Astrocyte (in vitro differentiated cells and primary cell): ENCODE measurements around the gene INAFM2. TPM values are rescaled to one million over a fixed set of nuclear protein-coding genes. Genes with fewer than 3 reads are reported as not detected.

Experiments
- DNase-seq: peaks from one replicate; pipeline ENCODE4 v3.0.0-alpha.2; 2010; ENCODE audit warnings: low read depth
- FAIRE-seq: peaks from 2 replicates; lab custom pipeline; 2011; peaks lifted over from hg19 to GRCh38; lab: Jason Lieb, UNC
- H2AFZ ChIP-seq: 2 replicates; pipeline ENCODE4 v1.6.0; 2012; ENCODE audit warnings: low read depth, low read length, inconsistent platforms
- H3K27ac ChIP-seq: 2 replicates; pipeline ENCODE4 v1.5.1; 2011; ENCODE audit warnings: low read depth, low read length, inconsistent platforms
- H3K27me3 ChIP-seq: 2 replicates; pipeline ENCODE4 v1.6.0; 2011; ENCODE audit warnings: low read length, inconsistent platforms; ENCODE audit not compliant: insufficient read depth
- H3K36me3 ChIP-seq: 2 replicates; pipeline ENCODE4 v1.5.1; 2011; ENCODE audit warnings: low read length, inconsistent platforms; ENCODE audit not compliant: insufficient read depth
- H3K4me1 ChIP-seq: 2 replicates; pipeline ENCODE4 v1.5.1; 2011; ENCODE audit warnings: low read length, inconsistent platforms; ENCODE audit not compliant: insufficient read depth
- H3K4me2 ChIP-seq: 2 replicates; pipeline ENCODE4 v1.6.0; 2012; ENCODE audit warnings: low read length, inconsistent platforms
- H3K4me3 ChIP-seq: 2 replicates; pipeline ENCODE4 v1.5.1; 2011; ENCODE audit warnings: low read depth, mild to moderate bottlenecking, low read length, inconsistent platforms; ENCODE audit not compliant: insufficient read depth
- H3K79me2 ChIP-seq: 2 replicates; pipeline ENCODE4 v1.6.0; 2012; ENCODE audit warnings: mild to moderate bottlenecking, low read length, inconsistent platforms; ENCODE audit not compliant: insufficient read depth
- H3K9ac ChIP-seq: 2 replicates; pipeline ENCODE4 v1.6.0; 2012; ENCODE audit warnings: mild to moderate bottlenecking, low read length, inconsistent platforms
- H3K9me3 ChIP-seq: 2 replicates; pipeline ENCODE4 v1.5.1; 2012; ENCODE audit warnings: low read depth, mild to moderate bottlenecking, low read length, inconsistent platforms; ENCODE audit not compliant: insufficient read depth
- H4K20me1 ChIP-seq: 2 replicates; pipeline ENCODE4 v1.6.0; 2012; ENCODE audit warnings: low read length, inconsistent platforms; ENCODE audit not compliant: insufficient read depth
- H3K27ac Mint-ChIP-seq: one replicate; pipeline ENCODE4 v1.8.0; 2021; ENCODE audit warnings: mild to moderate bottlenecking, mixed read lengths; ENCODE audit not compliant: unreplicated experiment
- H3K27me3 Mint-ChIP-seq: one replicate; pipeline ENCODE4 v1.8.0; 2021; ENCODE audit warnings: low read depth, mixed read lengths; ENCODE audit not compliant: unreplicated experiment
- H3K36me3 Mint-ChIP-seq: one replicate; pipeline ENCODE4 v1.8.0; 2021; ENCODE audit warnings: low read depth, mixed read lengths; ENCODE audit not compliant: unreplicated experiment
- H3K4me1 Mint-ChIP-seq: one replicate; pipeline ENCODE4 v1.8.0; 2021; ENCODE audit warnings: low read depth, mixed read lengths; ENCODE audit not compliant: unreplicated experiment
- H3K4me3 Mint-ChIP-seq: one replicate; pipeline ENCODE4 v1.8.0; 2021; ENCODE audit warnings: mild to moderate bottlenecking, moderate library complexity, mixed read lengths; ENCODE audit not compliant: unreplicated experiment
- H3K9me3 Mint-ChIP-seq: one replicate; pipeline ENCODE4 v1.8.0; 2021; ENCODE audit warnings: mild to moderate bottlenecking, mixed read lengths; ENCODE audit not compliant: unreplicated experiment
- CTCF ChIP-seq: IDR thresholded peaks from 2 replicates; pipeline ENCODE4 v1.5.1; 2011; ENCODE audit warnings: low read depth, mild to moderate bottlenecking, inconsistent platforms, low read length, moderate library complexity; ENCODE audit not compliant: insufficient read depth
- EZH2 ChIP-seq: IDR thresholded peaks from 2 replicates; pipeline ENCODE4 v1.6.1; 2012; ENCODE audit warnings: mild to moderate bottlenecking, low read length, inconsistent platforms; ENCODE audit not compliant: insufficient read depth
- total RNA-seq: library from RNA; stranded (reverse); gene quantifications from 2 replicates; pipeline ENCODE4 v1.2.1, GENCODE V29; 2021

The INAFM2 gene
- total RNA-seq, 1 donor from 2014 or later: 41.2 TPM

DNA sequence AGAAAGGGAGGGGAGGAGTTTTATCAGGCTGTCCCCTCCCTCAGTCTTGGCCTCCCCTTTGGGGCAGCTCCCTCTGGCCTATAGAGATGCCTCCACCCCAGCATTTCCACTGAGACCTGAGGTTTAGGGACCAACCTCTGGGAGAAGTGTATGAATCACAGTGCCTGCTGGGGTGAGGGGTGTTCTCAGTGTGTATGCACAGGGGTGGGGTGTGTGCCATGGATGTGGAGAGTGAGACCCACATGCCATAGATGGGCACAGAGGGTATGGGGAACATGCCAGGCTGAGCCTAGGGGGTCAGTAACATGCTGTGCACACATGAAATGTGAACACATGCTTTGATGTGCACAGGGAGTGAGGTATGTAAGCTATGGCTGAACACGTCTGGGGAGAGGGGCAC is 28.2 kb upstream of the INAFM2 start:
- Mint-ChIP-seq H3K27ac (no peak overlapping the region), H3K27me3 (peaks cover 67% of the 10 kb centered on the region), H3K36me3 (peaks cover 3% of the 10 kb centered on the region), H3K4me1 (no peaks in the 10 kb centered on the region), H3K4me3 (no peak overlapping the region), H3K9me3 (peaks cover 6% of the 10 kb centered on the region)
- no peak overlapping the region for H3K27ac ChIP-seq
- no peaks in the 10 kb centered on the region for H3K36me3 ChIP-seq
- H3K4me1 ChIP-seq: peaks cover 4% of the 10 kb centered on the region
- peak overlapping the region; percentile 26 for H2AFZ ChIP-seq
- no peaks in the 10 kb centered on the region for H3K9me3 ChIP-seq
- H3K4me3 ChIP-seq: no peak overlapping the region
- no peaks in the 10 kb centered on the region for H4K20me1 ChIP-seq
- TF ChIP-seq CTCF: no peak
- peaks cover 17% of the 10 kb centered on the region for H3K27me3 ChIP-seq
- DNase-seq (no peak), FAIRE-seq (no peak)
- no peaks in the 10 kb centered on the region for H3K79me2 ChIP-seq
- no peak overlapping the region for H3K9ac ChIP-seq
- H3K4me2 ChIP-seq: no peak overlapping the region

DNA sequence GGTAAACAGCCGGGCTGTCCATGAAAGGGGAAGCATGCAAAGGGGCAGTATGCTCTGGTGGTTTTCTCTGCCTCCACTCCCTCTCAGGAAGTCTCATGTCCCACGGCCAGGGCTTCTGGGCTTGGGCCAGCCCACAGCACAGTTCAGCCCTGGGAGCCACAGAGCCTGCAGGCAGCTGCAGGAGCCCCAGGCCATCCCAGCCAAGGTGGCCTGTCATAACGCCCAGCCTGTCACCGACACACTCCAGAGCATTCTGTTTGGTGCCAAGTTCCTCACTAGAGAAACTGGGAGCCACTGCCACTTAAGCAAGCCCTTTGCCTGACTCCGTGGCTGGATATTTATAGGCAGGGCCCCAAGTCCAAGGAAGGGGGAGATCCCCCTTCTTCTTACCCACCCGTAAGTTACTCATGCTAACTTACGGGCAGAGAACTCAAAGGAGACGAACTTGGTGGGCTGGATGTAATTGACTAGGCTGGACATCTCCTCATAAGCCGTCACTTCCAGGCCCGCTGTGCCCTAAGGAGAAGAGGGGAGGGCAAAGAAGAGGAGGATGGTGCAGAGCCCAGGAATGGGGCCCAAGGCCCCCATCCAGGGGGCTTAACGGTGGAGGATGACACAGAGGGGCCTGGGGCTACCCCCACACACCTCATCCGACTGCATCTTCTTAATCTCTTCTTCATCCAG is 27.5 kb upstream of the INAFM2 start:
- no peak for FAIRE-seq
- H3K79me2 ChIP-seq: no peaks in the 10 kb centered on the region

More for the DNA sequence above, 27.5 kb upstream of the INAFM2 start:
- peaks cover 6% of the 10 kb centered on the region for H3K9me3 Mint-ChIP-seq
- Histone ChIP-seq H4K20me1 (no peaks in the 10 kb centered on the region), H3K9ac (no peak overlapping the region), H3K4me1 (peaks cover 2% of the 10 kb centered on the region), H3K4me3 (no peak overlapping the region), H3K36me3 (no peaks in the 10 kb centered on the region), H2AFZ (peak overlapping the region; percentile 26), H3K27me3 (peaks cover 14% of the 10 kb centered on the region), H3K4me2 (no peak overlapping the region), H3K27ac (no peak overlapping the region), H3K9me3 (peaks cover 4% of the 10 kb centered on the region)
- no peak overlapping the region for H3K4me3 Mint-ChIP-seq
- peaks cover 3% of the 10 kb centered on the region for H3K36me3 Mint-ChIP-seq
- peaks cover 66% of the 10 kb centered on the region for H3K27me3 Mint-ChIP-seq
- no peak overlapping the region for H3K27ac Mint-ChIP-seq
- no peak for DNase-seq
- TF ChIP-seq EZH2 (no peak), CTCF (no peak)
- no peaks in the 10 kb centered on the region for H3K4me1 Mint-ChIP-seq
